Fibroblast of mammary gland (primary cell): ENCODE results near the gene ADAMTSL3.

Experiments
- DNase-seq: peaks from one replicate; pipeline ENCODE4 v3.0.0-alpha.2; 2010; ENCODE audit warnings: low read depth
- H3K4me3 ChIP-seq: 2 replicates; pipeline ENCODE4 v1.5.1; 2011; ENCODE audit warnings: low read depth, mild to moderate bottlenecking, low read length, moderate library complexity; ENCODE audit not compliant: control insufficient read depth
- CTCF ChIP-seq: conservative IDR thresholded peaks from 2 replicates; pipeline ENCODE4 v1.5.1; 2011; ENCODE audit warnings: low read depth, low read length, inconsistent platforms; ENCODE audit not compliant: control insufficient read depth, insufficient read depth

ADAMTSL3 gene

GRCh38 chr15:83929619-83930018, 275.7 kb downstream of the ADAMTSL3 start:
- H3K4me3 ChIP-seq = no peak overlapping the region
- no peak for DNase-seq
- TF ChIP-seq CTCF = no peak

- no peak for DNase-seq
- no peak for TF ChIP-seq CTCF
- H3K4me3 ChIP-seq = no peak overlapping the region
Measured at GRCh38 chr15:83930392-83931212, 276.7 kb downstream of the ADAMTSL3 start.

GRCh38 chr15:83935774-83936173, 281.9 kb downstream of the ADAMTSL3 start:
- TF ChIP-seq CTCF = no peak
- no peak for DNase-seq
- no peak overlapping the region for H3K4me3 ChIP-seq

- no peak for TF ChIP-seq CTCF
- no peak overlapping the region for H3K4me3 ChIP-seq
- DNase-seq = no peak
Measured at GRCh38 chr15:83940136-83940535, 286.2 kb downstream of the ADAMTSL3 start.

GRCh38 chr15:83943043-83943442, 289.1 kb downstream of the ADAMTSL3 start:
- TF ChIP-seq CTCF = no peak
- no peak overlapping the region for H3K4me3 ChIP-seq
- no peak for DNase-seq

DNA sequence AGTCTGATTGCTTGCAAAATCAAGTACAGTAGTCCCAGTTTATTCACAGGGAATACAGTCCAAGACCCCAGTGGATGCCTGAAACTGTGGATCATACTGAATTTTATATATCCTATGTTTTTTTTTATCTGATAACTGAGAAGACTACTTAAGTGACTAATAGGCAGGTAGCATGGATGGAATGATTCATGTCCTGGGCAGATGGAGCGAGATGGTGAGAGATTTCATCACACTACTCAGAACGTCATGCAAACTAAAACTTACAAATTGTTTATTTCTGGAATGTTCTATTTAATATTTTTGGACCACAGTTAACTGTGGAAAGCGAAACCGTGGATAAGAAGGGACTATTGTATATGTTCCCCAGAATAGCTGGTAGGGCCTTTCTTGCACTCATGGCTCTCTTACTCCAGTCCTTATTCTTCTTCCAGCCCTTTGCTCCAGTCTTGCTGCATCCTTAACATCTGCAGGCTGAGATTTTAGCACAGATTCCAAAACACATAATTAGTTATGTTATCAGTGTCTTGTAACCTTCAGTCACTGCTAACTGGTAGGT, 290.0 kb downstream of the ADAMTSL3 start:
- no peak for TF ChIP-seq CTCF
- peak; percentile 69 for DNase-seq
- no peak overlapping the region for H3K4me3 ChIP-seq
